ENCODE data around the gene FOXO1. TPM values are rescaled to one million over a fixed set of nuclear protein-coding genes. Genes with fewer than 3 reads are reported as not detected.

Gene FOXO1
- total RNA-seq, 1 experiment from 2014 or later, result 10.5 TPM

DNA sequence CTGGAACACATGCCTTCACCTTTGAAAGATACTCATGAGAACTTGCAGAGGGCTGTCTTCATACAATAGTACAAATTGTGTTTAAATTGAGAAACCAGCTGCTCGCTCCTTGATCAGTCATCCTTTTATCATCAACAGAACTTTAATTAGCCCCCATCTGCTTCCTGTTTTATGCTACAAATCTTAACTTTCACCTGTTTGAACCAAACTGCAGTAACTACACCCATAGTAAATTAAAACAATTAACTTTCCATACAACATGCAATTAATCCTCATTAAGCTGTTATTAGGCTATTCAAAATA, 85.2 kb downstream of the FOXO1 start:
- BruUV-seq (replicated peaks), result no TSS peak
- DNase-seq, result no peak
- CTCF ChIA-PET, result no interaction called here

DNA sequence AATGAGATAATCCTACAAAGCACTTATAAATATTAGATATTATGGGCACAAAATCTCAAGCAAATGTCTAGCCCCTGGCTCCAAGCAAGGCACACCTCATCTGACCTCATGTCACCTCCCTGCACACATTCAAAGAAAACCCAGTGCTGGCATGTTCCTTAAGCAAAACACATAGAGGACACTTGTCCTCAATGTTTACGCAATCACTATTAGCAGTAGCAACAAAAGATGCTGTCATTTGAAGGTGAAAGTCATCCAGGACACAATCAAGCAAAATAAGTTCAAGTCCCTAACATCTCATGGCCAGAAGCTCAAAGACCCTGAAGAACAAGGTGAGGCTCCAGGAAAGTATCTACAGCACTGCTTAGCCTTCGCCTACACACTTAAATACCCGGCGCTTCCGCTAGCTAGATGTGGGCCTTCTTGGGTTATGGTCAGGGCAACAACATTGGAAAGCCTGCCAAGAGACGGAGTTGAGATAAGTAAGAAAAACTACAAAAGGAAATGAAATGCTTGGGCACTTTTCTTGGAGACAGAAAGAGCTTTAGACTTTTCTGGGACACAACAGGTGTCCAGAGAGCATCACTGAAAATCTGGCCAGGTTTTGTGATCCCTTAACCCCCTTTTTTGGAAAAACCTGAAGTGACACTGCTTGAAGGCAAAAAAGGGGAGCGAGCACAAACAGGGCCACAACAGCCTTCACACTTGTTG, 85.7 kb downstream of the FOXO1 start:
- TF ChIP-seq EZH2 (IDR thresholded peaks at IDR 0.05; ENCODE audit: low read depth), result no peak
- TF ChIP-seq CTCF (conservative IDR thresholded peaks at IDR 0.05), result no peak

More for the DNA sequence above, 85.2 kb downstream of the FOXO1 start:
- no peak overlapping the region for H3K4me3 ChIP-seq
- H3K9me2 ChIP-seq (ENCODE audit: insufficient read depth), result no peaks in the 10 kb centered on the region
- intact Hi-C loops (cut with micrococcal nuclease; ENCODE audit: unreplicated experiment), result no loop called here
- TF ChIP-seq CTCF (conservative IDR thresholded peaks at IDR 0.05) (no peak), EZH2 (IDR thresholded peaks at IDR 0.05; ENCODE audit: low read depth) (no peak)
- H3F3A ChIP-seq (ENCODE audit: insufficient read depth, low read depth), result no peaks in the 10 kb centered on the region
- H3K27ac ChIP-seq, result no peak overlapping the region
- H3K4me1 ChIP-seq (replicated peaks; ENCODE audit: insufficient read depth), result peaks cover 4% of the 10 kb centered on the region
- 0 out of 2 replicates have a peak, but pooled peaks cover 3% of the 10 kb centered on the region for H4K20me1 ChIP-seq (ENCODE audit: insufficient read depth)
- H3K27me3 ChIP-seq (ENCODE audit: insufficient read depth, low read depth), result no peaks in the 10 kb centered on the region
- no peak overlapping the region for H2AFZ ChIP-seq
- POLR2A ChIA-PET (ENCODE audit: unreplicated experiment), result no interaction called here
- no peaks in the 10 kb centered on the region for H3K36me3 ChIP-seq (ENCODE audit: low read depth)
- peaks cover 13% of the 10 kb centered on the region; the same call in 1 of the 2 replicates for H3K79me2 ChIP-seq (ENCODE audit: low read depth)
- H3K4me2 ChIP-seq, result no peak overlapping the region
- peaks cover 8% of the 10 kb centered on the region; the same call in 1 of the 2 replicates for H3K9me3 ChIP-seq (ENCODE audit: insufficient read depth, low read depth)

DNA sequence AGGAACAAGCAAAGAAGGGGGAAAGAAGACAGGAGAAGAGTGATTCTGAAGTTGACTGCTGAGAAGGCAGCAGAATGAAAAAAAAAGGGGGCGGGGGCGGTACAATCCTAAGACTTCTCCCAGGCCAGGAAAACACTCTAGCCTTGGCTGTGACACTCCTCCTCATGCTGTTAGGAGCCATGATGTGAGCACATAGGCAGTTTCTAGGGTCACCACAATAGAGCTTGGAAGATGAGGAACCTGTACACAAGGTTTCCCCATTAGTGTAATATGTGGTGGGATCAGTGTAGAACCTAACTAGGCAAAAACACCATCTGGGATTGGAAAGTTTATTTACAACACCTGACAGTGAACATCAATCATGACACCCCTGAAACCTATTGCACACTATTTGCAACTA, 86.9 kb downstream of the FOXO1 start:
- no peaks in the 10 kb centered on the region for H3K9me2 ChIP-seq (ENCODE audit: insufficient read depth)
- DNase-seq, result no peak
- H3F3A ChIP-seq (ENCODE audit: insufficient read depth, low read depth), result no peaks in the 10 kb centered on the region
- no peaks in the 10 kb centered on the region for H3K36me3 ChIP-seq (ENCODE audit: low read depth)
- H3K4me2 ChIP-seq, result no peak overlapping the region
- TF ChIP-seq EZH2 (IDR thresholded peaks at IDR 0.05; ENCODE audit: low read depth) (no peak), CTCF (conservative IDR thresholded peaks at IDR 0.05) (no peak)
- 0 out of 2 replicates have a peak, but pooled peaks cover 3% of the 10 kb centered on the region for H4K20me1 ChIP-seq (ENCODE audit: insufficient read depth)
- H3K27me3 ChIP-seq (ENCODE audit: insufficient read depth, low read depth), result no peaks in the 10 kb centered on the region
- ChIA-PET CTCF (no interaction called here), POLR2A (ENCODE audit: unreplicated experiment) (no interaction called here)
- no TSS peak for BruUV-seq (replicated peaks)
- peaks cover 9% of the 10 kb centered on the region; the same call in 1 of the 2 replicates for H3K79me2 ChIP-seq (ENCODE audit: low read depth)
- H3K9me3 ChIP-seq (ENCODE audit: insufficient read depth, low read depth), result peaks cover 8% of the 10 kb centered on the region; the same call in 1 of the 2 replicates
- H3K4me1 ChIP-seq (replicated peaks; ENCODE audit: insufficient read depth), result no peaks in the 10 kb centered on the region
- no peak overlapping the region for H3K27ac ChIP-seq
- no peak overlapping the region for H3K4me3 ChIP-seq
- intact Hi-C loops (cut with micrococcal nuclease; ENCODE audit: unreplicated experiment), result no loop called here
- H2AFZ ChIP-seq, result no peak overlapping the region

More for the DNA sequence above, 85.7 kb downstream of the FOXO1 start:
- Histone ChIP-seq H3K4me1 (replicated peaks; ENCODE audit: insufficient read depth) (no peaks in the 10 kb centered on the region), H2AFZ (no peak overlapping the region), H3K4me2 (no peak overlapping the region), H3K9me3 (ENCODE audit: insufficient read depth, low read depth) (peaks cover 8% of the 10 kb centered on the region; the same call in 1 of the 2 replicates), H4K20me1 (ENCODE audit: insufficient read depth) (0 out of 2 replicates have a peak, but pooled peaks cover 3% of the 10 kb centered on the region), H3K27me3 (ENCODE audit: insufficient read depth, low read depth) (no peaks in the 10 kb centered on the region), H3F3A (ENCODE audit: insufficient read depth, low read depth) (no peaks in the 10 kb centered on the region), H3K36me3 (ENCODE audit: low read depth) (no peaks in the 10 kb centered on the region), H3K27ac (no peak overlapping the region), H3K79me2 (ENCODE audit: low read depth) (peaks cover 13% of the 10 kb centered on the region; the same call in 1 of the 2 replicates), H3K4me3 (no peak overlapping the region), H3K9me2 (ENCODE audit: insufficient read depth) (no peaks in the 10 kb centered on the region)
- CTCF ChIA-PET, result no interaction called here
- BruUV-seq (replicated peaks), result no TSS peak
- intact Hi-C loops (cut with micrococcal nuclease; ENCODE audit: unreplicated experiment), result no loop called here
- POLR2A ChIA-PET (ENCODE audit: unreplicated experiment), result no interaction called here
- DNase-seq, result no peak
